Lower lobe of right lung (tissue), 2 donors: ENCODE results near the gene HEXD. TPM values are rescaled to one million over a fixed set of nuclear protein-coding genes. Genes with fewer than 3 reads are reported as not detected.

Source experiments
- ATAC-seq, 2 donors: fragments of 200-7000 bp; cut with Tn5 transposase; one replicate each; pipeline ENCODE4 v1.9.1; 2020 to 2022; ENCODE audit warnings: mild to moderate bottlenecking in 2 of 2, moderate library complexity in 2 of 2
- DNase-seq: peaks from one replicate; pipeline ENCODE4 v3.0.0-alpha.2; 2020
- H3K27ac ChIP-seq: fragments of 200-600 bp; one replicate; pipeline ENCODE4 v1.8.0; 2022
- H3K27me3 ChIP-seq: fragments of 200-600 bp; one replicate; pipeline ENCODE4 v1.8.0; 2022; ENCODE audit warnings: low read depth
- H3K36me3 ChIP-seq: fragments of 200-600 bp; one replicate; pipeline ENCODE4 v1.8.0; 2022; ENCODE audit warnings: mild to moderate bottlenecking
- H3K4me1 ChIP-seq: fragments of 200-600 bp; one replicate; pipeline ENCODE4 v1.8.0; 2022
- H3K4me3 ChIP-seq: fragments of 200-600 bp; one replicate; pipeline ENCODE4 v1.8.0; 2022; ENCODE audit warnings: mild to moderate bottlenecking
- H3K9me3 ChIP-seq: fragments of 200-600 bp; one replicate; pipeline ENCODE4 v1.8.0; 2022
- CTCF ChIP-seq: fragments of 200-600 bp; IDR thresholded peaks from one replicate; pipeline ENCODE4 v1.8.0; 2022; ENCODE audit warnings: antibody characterized with exemption, mild to moderate bottlenecking
- intact Hi-C: fragments of 100-400 bp; cut with DNase I; formaldehyde crosslinking; loops from one replicate; pipeline ENCODE4 v1.11.0; 2022
- total RNA-seq: library from RNA; stranded (reverse); fragmentation: NEBNext Ultra II Directional; extraction: Animal tissue kit (Norgen Biotek cat#: 25700); gene quantifications from one replicate; pipeline ENCODE4 v1.2.1, GENCODE V29; 2021
- donor health status: DM: no; HTN: yes; CAD: no; lungs with severe emphysema.

HEXD gene
- total RNA-seq, 1 donor from 2014 or later: 60.2 TPM

- peak; percentile 58 to 73 for ATAC-seq
- no peak overlapping the region for H3K4me3 ChIP-seq
- intact Hi-C loops: no loop called here
- no peaks in the 10 kb centered on the region for H3K9me3 ChIP-seq
- no peak for DNase-seq
- peaks cover under 1% of the 10 kb centered on the region for H3K36me3 ChIP-seq
- peak; percentile 69 for TF ChIP-seq CTCF
- no peaks in the 10 kb centered on the region for H3K27me3 ChIP-seq
- H3K27ac ChIP-seq: no peak overlapping the region
- peaks cover 7% of the 10 kb centered on the region for H3K4me1 ChIP-seq
Observed at GRCh38 chr17:82424001-82424862, 6.1 kb downstream of the HEXD start.

- ATAC-seq (no peak), DNase-seq (no peak)
- peaks cover 3% of the 10 kb centered on the region for H3K4me1 ChIP-seq
- H3K27ac ChIP-seq: no peak overlapping the region
- no peaks in the 10 kb centered on the region for H3K27me3 ChIP-seq
- H3K4me3 ChIP-seq: no peak overlapping the region
- peaks cover 6% of the 10 kb centered on the region for H3K36me3 ChIP-seq
- H3K9me3 ChIP-seq: no peaks in the 10 kb centered on the region
- no peak for TF ChIP-seq CTCF
- intact Hi-C loops: no loop called here
Observed at GRCh38 chr17:82424863-82425159, 6.7 kb downstream of the HEXD start.

- H3K9me3 ChIP-seq: no peaks in the 10 kb centered on the region
- no peak overlapping the region for H3K4me3 ChIP-seq
- peaks cover 6% of the 10 kb centered on the region for H3K36me3 ChIP-seq
- no peaks in the 10 kb centered on the region for H3K27me3 ChIP-seq
- intact Hi-C loops: no loop called here
- H3K4me1 ChIP-seq: no peaks in the 10 kb centered on the region
- ATAC-seq (no peak), DNase-seq (no peak)
- no peak overlapping the region for H3K27ac ChIP-seq
- TF ChIP-seq CTCF: no peak
Observed at GRCh38 chr17:82428546-82428945, 10.4 kb downstream of the HEXD start.

- intact Hi-C loops: no loop called here
- no peaks in the 10 kb centered on the region for H3K9me3 ChIP-seq
- peaks cover 12% of the 10 kb centered on the region for H3K36me3 ChIP-seq
- H3K4me3 ChIP-seq: no peak overlapping the region
- no peaks in the 10 kb centered on the region for H3K27me3 ChIP-seq
- DNase-seq (no peak), ATAC-seq (peak in 1 of 2 donors; percentile 12)
- TF ChIP-seq CTCF: no peak
- H3K27ac ChIP-seq: no peak overlapping the region
- no peaks in the 10 kb centered on the region for H3K4me1 ChIP-seq
Observed at GRCh38 chr17:82429824-82430223, 11.7 kb downstream of the HEXD start.

- H3K9me3 ChIP-seq: no peaks in the 10 kb centered on the region
- TF ChIP-seq CTCF: no peak
- DNase-seq: no peak
- no peaks in the 10 kb centered on the region for H3K27me3 ChIP-seq
- no peak overlapping the region for H3K27ac ChIP-seq
- H3K4me3 ChIP-seq: no peak overlapping the region
- H3K36me3 ChIP-seq: peaks cover 24% of the 10 kb centered on the region
- H3K4me1 ChIP-seq: no peaks in the 10 kb centered on the region
- intact Hi-C loops: no loop called here
- no peak for ATAC-seq
Observed at GRCh38 chr17:82432017-82432416, 13.9 kb downstream of the HEXD start.
